HG02610 (cell line): ENCODE results near the gene INSR.
"Not testable (repeated sequence)": the region's sequence is repeated elsewhere in the genome, so short reads cannot be mapped to it uniquely, and the experiment has no call there.

Experiments used
- ATAC-seq: cut with Tn5 transposase; IDR thresholded peaks from one replicate; pipeline ENCODE4 v1.9.1; 2021; ENCODE audit warnings: mild to moderate bottlenecking, moderate library complexity; ENCODE audit not compliant: unreplicated experiment

INSR gene

GRCh38 chr19:7224995-7225394 is 69.2 kb downstream of the INSR start:
- no peak for ATAC-seq

DNA sequence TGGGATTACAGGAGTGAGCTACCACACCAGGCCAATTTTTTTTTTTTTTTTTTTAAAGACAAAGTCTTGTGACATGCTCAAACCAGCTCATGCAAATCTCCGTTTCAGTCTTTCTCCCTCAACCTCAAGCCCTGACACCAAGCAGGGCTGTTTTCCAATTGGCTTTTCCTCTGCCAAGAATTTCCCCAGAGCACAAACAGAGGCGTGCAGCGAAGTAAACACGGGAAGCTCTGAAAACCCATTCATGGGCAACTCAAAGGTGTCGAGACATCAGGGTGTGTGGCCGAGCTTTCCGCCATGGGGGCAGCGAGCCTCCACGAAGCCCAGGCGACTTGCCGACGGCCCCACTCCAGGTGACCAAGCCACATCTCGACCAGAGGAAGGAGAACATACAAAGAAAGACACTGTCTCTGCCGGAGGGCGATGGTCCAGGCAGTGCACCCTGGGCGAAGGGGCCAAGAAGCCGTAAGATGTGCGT is 70.0 kb downstream of the INSR start:
- no peak for ATAC-seq

DNA sequence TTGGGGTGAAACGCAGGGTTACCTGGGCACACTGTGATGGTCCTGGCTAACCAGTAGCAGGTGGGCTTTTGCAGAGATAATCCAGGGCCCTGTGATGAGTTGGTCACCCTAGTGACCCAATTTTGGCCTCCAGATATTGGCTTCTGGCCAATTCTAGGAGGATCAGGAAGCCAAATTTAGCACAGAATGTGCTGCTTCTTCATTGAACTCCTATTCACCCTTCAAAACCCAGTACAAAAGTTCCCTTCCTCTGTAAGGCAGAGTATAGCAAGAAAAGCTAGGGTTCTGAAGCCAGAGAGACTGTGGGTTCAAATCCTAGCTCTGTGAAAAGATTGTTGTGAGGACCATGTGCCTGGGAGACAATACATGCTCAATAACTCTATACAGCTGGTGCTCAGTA is 70.8 kb downstream of the INSR start:
- no peak for ATAC-seq

DNA sequence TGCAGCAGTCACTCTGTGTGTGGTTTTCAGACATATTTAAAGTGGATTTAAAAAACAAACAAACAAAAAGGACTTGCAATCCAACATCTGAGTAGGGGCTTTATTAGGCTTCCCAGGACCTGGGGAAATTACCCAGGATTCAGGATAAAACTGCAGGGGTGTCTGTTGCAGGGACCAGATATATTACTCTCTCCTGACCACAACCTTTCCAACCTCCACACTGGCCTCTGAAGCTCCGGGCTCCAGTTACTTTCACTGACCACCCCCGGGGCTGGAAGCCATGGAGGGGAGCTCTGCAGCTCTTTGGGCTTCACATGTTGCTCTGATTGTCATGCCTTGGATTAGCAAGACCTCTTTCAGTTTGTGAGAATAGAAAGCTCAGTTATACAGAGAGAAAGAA is 75.2 kb downstream of the INSR start:
- ATAC-seq: no peak

DNA sequence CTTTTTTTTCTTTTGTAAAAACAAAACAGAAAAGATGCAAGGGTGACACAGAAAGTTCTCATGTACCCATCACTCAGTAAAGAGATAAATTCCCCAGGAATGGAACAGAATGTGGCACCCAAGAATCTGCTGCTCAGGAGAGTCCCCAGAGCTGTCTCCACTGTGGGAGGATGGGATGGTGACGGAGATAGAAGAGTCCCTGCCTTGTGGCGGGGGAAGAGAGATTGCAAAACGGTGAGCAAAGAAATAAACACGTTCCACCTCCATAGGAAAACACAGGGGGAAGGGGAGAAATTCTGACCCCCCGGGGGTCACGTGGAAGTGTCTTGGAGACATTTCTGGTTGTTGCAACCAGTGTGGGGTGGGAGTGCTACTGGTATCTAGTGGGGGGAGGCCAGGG is 76.4 kb downstream of the INSR start:
- no peak for ATAC-seq

- ATAC-seq: no peak
These were observed 77.8 kb downstream of the INSR start for GRCh38 chr19:7216373-7216902.

DNA sequence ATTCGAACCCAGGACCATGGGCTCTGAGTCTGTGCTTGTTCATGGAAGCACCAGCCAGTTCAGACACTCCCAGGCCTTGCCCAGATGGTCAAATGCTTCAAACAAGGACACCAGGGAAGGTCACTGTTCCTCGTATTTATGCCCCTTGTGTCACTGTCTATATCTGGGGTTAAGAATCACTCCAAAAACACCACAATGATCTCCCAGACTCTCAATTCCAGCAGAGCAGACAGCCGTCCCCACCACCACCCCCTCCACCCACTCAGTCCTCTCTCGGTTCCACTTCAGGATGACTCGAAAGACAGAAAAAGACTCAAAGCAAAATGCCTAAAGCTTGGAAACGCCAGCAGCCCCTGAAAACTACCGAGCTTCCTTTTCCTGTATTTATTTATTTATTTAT is 79.0 kb downstream of the INSR start:
- no peak for ATAC-seq

DNA sequence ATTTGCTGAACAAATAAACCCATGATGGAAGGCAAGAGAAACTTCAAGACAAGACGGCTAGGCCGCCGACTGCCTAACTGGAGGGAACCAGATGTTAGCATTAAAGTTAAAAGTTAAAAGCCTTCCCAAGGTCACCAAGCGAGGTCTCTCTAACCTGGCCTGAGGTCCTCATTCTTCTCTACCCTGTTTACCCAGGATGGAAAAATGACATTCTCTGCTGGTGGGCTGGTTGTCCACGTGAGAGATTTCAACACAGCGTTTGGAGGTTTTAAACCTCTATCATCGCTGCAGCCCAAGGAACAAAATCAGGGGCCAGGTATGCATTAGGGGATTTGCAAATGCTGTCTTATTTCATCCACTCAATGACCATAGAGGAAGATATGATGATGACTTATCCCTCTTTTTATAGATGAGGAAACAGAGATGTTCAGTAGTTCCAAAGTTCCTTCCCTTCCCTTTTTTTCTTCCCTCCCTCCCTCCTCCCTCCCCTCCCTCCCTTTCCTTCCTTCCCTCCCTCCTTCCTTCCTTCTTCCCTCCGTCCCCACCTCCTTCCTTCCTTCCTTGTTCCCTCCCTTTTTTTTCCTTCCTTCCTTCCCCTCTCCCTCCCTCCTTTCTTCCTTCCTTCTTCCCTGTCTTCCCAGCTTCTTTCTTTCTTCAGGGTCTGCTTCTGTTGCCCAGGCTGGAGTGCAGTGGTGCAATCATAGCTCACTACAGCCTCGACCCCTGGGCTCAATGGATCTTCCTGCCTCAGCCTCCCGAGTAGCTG is 79.7 kb downstream of the INSR start:
- no peak for ATAC-seq

- peak; percentile 47 for ATAC-seq
These were observed 80.4 kb downstream of the INSR start for GRCh38 chr19:7213628-7214323.

- no peak for ATAC-seq
These were observed 82.8 kb downstream of the INSR start for GRCh38 chr19:7211191-7211951.

DNA sequence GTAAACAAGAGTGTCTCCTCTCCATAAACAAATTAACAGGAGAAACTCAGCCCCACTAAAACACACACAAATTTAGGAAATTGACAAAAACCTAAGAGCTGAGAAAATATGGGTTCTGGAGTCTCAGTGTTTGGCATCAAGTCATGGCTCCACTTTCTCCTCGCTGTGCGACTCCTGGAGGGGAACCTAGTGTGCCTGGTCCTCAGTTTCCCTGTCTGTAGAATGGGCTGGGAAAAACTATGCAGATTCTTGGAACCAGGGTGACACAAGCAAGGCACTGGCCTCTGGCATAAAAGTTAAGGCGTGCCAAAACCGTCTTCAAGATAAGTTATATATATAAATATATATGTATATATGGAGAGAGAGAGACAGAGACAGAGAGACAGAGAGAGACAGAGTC is 83.9 kb downstream of the INSR start:
- ATAC-seq: no peak

- not testable (repeated sequence) for ATAC-seq
These were observed 84.5 kb downstream of the INSR start for GRCh38 chr19:7209597-7210325.

DNA sequence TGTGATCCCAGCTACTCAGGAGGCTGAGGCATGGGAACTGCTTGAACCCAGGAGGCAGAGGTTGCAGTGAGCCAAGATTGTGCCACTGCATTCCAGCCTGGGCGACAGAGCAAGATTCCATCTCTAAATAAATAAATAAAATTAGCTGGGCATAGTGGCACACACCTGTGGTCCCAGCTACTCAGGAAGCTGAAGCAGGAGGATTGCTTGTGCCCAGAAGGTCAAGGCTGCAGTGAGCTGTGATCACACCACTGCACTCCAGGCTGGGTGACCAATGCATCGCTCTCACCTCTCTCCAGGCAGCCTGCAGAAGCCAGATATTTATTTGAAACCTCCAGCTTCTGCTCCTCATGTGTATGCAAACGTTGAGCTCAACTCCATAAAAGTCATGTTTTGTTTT is 85.2 kb downstream of the INSR start:
- not testable (repeated sequence) for ATAC-seq

- no peak for ATAC-seq
These were observed 90.9 kb downstream of the INSR start for GRCh38 chr19:7203332-7203731.

DNA sequence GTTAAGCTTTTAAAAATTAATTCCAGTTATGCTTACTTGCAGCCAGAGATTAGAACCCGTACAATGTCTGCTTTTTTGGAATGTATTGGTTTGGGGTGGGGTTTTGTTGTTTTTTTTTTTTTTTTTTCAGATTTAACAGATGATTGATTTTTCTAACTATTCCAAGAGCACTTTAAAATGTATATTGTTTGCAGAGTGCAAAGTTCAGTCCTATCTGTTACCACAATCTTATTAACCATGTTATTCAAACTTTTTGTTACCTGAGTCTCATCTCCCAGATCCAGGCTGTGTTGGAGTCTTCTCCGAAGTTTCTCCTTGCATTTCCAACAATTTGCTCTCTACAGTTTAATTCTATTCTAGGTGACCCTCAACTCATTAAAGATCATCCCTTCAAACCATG is 91.3 kb downstream of the INSR start:
- no peak for ATAC-seq

DNA sequence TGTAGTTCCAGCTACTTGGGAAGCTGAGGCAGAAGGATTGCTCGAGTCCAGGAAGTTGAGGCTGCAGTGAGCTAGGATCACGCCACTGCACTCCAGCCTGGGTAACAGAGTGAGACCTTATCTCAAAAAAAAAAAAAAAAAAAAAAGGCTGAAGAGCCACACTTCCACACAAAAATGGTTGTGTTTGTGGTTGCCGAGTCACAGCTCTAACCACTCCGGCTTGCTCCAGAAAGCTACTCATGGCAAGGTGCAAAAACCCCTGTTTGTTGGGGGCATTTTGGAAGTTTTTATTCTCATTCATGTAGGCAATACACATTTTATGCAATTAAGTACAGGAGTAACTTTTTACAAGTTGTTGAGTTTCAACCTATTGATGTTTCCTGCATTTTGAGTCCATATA is 93.5 kb downstream of the INSR start:
- ATAC-seq: no peak

GRCh38 chr19:7199613-7200533 is 94.3 kb downstream of the INSR start:
- ATAC-seq: no peak

DNA sequence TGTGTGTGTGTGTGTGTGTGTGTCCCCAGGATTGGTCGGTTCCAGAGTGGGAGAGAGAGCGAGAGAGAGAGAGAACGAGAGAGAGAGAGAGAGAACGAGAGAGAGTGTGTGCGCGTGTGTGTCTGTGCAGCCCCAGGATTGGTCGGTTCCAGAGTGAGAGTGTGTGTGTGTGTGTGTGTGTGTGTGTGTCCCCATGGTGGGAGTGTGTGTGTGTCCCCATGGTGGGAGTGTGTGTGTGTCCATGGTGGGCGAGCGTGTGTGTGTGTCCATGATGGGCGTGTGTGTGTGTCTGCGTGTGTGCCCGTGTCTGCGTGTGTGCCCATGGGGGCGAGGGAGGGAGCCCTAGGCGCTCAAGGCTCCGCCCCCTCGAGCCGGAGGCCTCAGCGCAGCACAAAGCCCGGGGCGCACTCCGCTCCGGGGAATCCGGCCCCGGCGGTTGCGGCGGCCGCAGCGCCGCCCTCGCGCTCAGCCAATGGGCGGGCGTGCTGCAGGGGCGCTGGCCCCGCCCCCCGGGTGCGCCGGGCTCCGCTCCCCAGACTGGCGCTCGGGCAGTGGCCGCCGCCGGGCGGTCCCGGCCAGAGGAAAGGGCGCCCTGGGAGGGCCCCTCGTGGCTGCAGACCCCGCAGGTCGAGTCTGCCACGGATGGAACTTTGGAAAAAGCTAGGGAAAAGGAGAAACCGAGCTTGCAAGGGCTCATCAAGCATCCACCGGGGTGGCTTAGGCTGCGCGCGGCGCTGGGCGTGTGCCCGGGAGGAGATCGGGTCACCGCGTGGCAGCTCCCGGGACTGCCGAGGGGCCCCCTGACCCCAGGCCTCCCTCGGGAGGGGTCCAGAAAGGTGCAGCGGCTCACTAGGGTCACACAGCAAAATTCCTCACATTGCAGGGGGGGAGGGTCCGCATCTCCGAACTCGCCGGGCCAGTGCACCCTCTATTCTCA is 96.2 kb downstream of the INSR start:
- peak; percentile 76 for ATAC-seq
